Endodermal cell (in vitro differentiated cells): Measurements from ENCODE around the gene MAPK8IP2. TPM values are rescaled to one million over a fixed set of nuclear protein-coding genes. Genes with fewer than 3 reads are reported as not detected.

Experiments
- DNase-seq: peaks from one replicate; pipeline ENCODE4 v3.0.0-alpha.2; 2017
- H3K27ac ChIP-seq: 2 replicates; pipeline ENCODE4 v1.5.1; 2013; ENCODE audit warnings: mild to moderate bottlenecking, low read depth, low read length, moderate library complexity
- H3K27me3 ChIP-seq: 2 replicates; pipeline ENCODE4 v1.6.1; 2013; ENCODE audit warnings: mild to moderate bottlenecking, low read length, moderate library complexity; ENCODE audit not compliant: insufficient read depth, control insufficient read depth, poor library complexity, severe bottlenecking
- H3K36me3 ChIP-seq: 2 replicates; pipeline ENCODE4 v1.7.0; 2013; ENCODE audit warnings: mild to moderate bottlenecking, low read length, moderate library complexity; ENCODE audit not compliant: control insufficient read depth, insufficient read depth
- H3K4me1 ChIP-seq: one replicate; pipeline ENCODE4 v1.7.0; 2013; ENCODE audit warnings: low read length; ENCODE audit not compliant: control insufficient read depth, insufficient read depth
- H3K4me3 ChIP-seq: 2 replicates; pipeline ENCODE4 v1.5.1; 2013; ENCODE audit warnings: mild to moderate bottlenecking, low read length, moderate library complexity
- H3K9ac ChIP-seq: 2 replicates; pipeline ENCODE4 v1.6.1; 2013; ENCODE audit warnings: mild to moderate bottlenecking, low read length, moderate library complexity; ENCODE audit not compliant: poor library complexity, severe bottlenecking; ENCODE audit errors: extremely low read depth
- H3K9me3 ChIP-seq: 2 replicates; pipeline ENCODE4 v1.6.1; 2013; ENCODE audit warnings: mild to moderate bottlenecking, low read length, moderate library complexity; ENCODE audit not compliant: control insufficient read depth
- H3K27ac Mint-ChIP-seq: 2 replicates; pipeline ENCODE4 v1.8.0; 2020; ENCODE audit warnings: mixed read lengths
- H3K27me3 Mint-ChIP-seq: 2 replicates; pipeline ENCODE4 v1.8.0; 2021; ENCODE audit warnings: mild to moderate bottlenecking, mixed read lengths; ENCODE audit not compliant: insufficient read depth
- H3K36me3 Mint-ChIP-seq: 2 replicates; pipeline ENCODE4 v1.8.0; 2020; ENCODE audit warnings: low read depth, mixed read lengths
- H3K4me1 Mint-ChIP-seq: 2 replicates; pipeline ENCODE4 v1.8.0; 2020; ENCODE audit warnings: mixed read lengths
- H3K4me3 Mint-ChIP-seq: 2 replicates; pipeline ENCODE4 v1.8.0; 2020; ENCODE audit warnings: mild to moderate bottlenecking, moderate library complexity, mixed read lengths
- H3K9me3 Mint-ChIP-seq: 2 replicates; pipeline ENCODE4 v1.8.0; 2020; ENCODE audit warnings: mild to moderate bottlenecking, mixed read lengths
- CTCF ChIP-seq: fragments of 200-600 bp; sonication (generic); conservative IDR thresholded peaks from 2 replicates; pipeline ENCODE4 v1.5.0; 2021; ENCODE audit warnings: antibody characterized with exemption, mild to moderate bottlenecking
- WGBS, 2 experiments: methylation state at CpG; one replicate each; pipeline versions ENCODE4 v1.1.5 to v1.1.7; 2013; ENCODE audit warnings: missing lambda C conversion rate in 2 of 2, mixed read lengths in 1 of 2; ENCODE audit not compliant: insufficient coverage in 1 of 2, insufficient read length in 1 of 2; 5-methylcytosine and 5-hydroxymethylcytosine counted together
- total RNA-seq, 2 donors: library from RNA; stranded (reverse); fragmentation: NEBNext Ultra II Directional in 1 of 2; extraction: Animal tissue kit (Norgen Biotek cat#: 25700) in 1 of 2; gene quantifications; 2 replicates in 1 of 2; 3 replicates in 1 of 2; pipeline ENCODE4 v1.2.1, GENCODE V29; 2021

MAPK8IP2 gene
- total RNA-seq, 2 donors from 2014 or later: 1.2 to 1.4 TPM

GRCh38 chr22:50620593-50621355 is 20.2 kb downstream of the MAPK8IP2 start:
- Histone ChIP-seq H3K9ac (no peak overlapping the region), H3K9me3 (no peaks in the 10 kb centered on the region), H3K4me3 (peak overlapping the region; percentile 65), H3K36me3 (no peaks in the 10 kb centered on the region), H3K27me3 (peaks cover 25% of the 10 kb centered on the region), H3K27ac (no peak overlapping the region), H3K4me1 (no peaks in the 10 kb centered on the region)
- DNase-seq: peak; percentile 94
- Mint-ChIP-seq H3K27me3 (peaks cover 22% of the 10 kb centered on the region), H3K4me1 (peaks cover 7% of the 10 kb centered on the region), H3K36me3 (no peaks in the 10 kb centered on the region), H3K27ac (no peak overlapping the region), H3K4me3 (peak overlapping the region; percentile 39), H3K9me3 (no peaks in the 10 kb centered on the region)
- no peak for TF ChIP-seq CTCF
- 54 to 60% methylated on average over 18 to 25 of the region's 25 CpGs for WGBS, 2 experiments

DNA sequence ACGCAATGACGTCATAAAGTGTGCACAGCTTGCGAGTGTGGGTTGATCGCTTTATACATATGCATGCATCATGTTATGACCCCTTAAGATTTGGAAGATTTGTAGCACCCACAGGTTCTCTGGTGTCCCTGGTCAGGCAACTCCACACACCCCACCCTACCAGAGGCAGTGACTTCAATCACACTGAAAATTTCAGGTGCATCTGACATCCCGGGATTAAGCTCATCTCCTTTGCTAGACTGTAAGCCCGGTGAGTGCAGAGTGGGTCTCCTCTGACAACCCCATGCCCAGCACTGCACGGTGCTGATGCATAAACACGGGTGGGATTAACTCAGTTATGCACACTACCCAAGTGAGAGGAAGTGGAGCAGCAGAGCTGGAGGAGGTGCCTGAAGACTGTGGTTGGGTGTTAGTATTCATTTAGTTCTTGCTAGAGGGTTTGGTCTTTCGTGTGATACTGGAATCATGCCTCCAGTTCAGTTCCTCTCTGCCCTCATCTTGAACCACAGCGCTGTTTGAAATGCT is 20.8 kb downstream of the MAPK8IP2 start:
- no peaks in the 10 kb centered on the region for H3K9me3 Mint-ChIP-seq
- peaks cover 25% of the 10 kb centered on the region for H3K27me3 ChIP-seq
- no peak overlapping the region for H3K27ac Mint-ChIP-seq
- no peak for TF ChIP-seq CTCF
- H3K9me3 ChIP-seq: no peaks in the 10 kb centered on the region
- no peak overlapping the region for H3K4me3 ChIP-seq
- H3K9ac ChIP-seq: no peak overlapping the region
- peaks cover 22% of the 10 kb centered on the region for H3K27me3 Mint-ChIP-seq
- WGBS, 2 experiments: 65 to 68% methylated on average over 10 of the region's 10 CpGs
- peaks cover 7% of the 10 kb centered on the region for H3K4me1 Mint-ChIP-seq
- DNase-seq: no peak
- H3K4me1 ChIP-seq: no peaks in the 10 kb centered on the region
- H3K36me3 ChIP-seq: no peaks in the 10 kb centered on the region
- H3K4me3 Mint-ChIP-seq: no peak overlapping the region
- H3K27ac ChIP-seq: no peak overlapping the region
- H3K36me3 Mint-ChIP-seq: no peaks in the 10 kb centered on the region

- H3K36me3 ChIP-seq: no peaks in the 10 kb centered on the region
- no peak overlapping the region for H3K4me3 ChIP-seq
- Mint-ChIP-seq H3K27ac (no peak overlapping the region), H3K9me3 (no peaks in the 10 kb centered on the region), H3K4me1 (peaks cover 7% of the 10 kb centered on the region), H3K36me3 (no peaks in the 10 kb centered on the region), H3K27me3 (peaks cover 22% of the 10 kb centered on the region), H3K4me3 (no peak overlapping the region)
- peaks cover 25% of the 10 kb centered on the region for H3K27me3 ChIP-seq
- 58 to 73% methylated on average over 16 to 18 of the region's 18 CpGs for WGBS, 2 experiments
- H3K27ac ChIP-seq: no peak overlapping the region
- peak; percentile 59 for TF ChIP-seq CTCF
- H3K9me3 ChIP-seq: no peaks in the 10 kb centered on the region
- no peak overlapping the region for H3K9ac ChIP-seq
- DNase-seq: peak; percentile 59
- peaks cover 2% of the 10 kb centered on the region for H3K4me1 ChIP-seq
Measured at GRCh38 chr22:50621948-50622722, 21.5 kb downstream of the MAPK8IP2 start.
